H9 (cell line): ENCODE data around the gene ST6GALNAC3. TPM values are rescaled to one million over a fixed set of nuclear protein-coding genes. Genes with fewer than 3 reads are reported as not detected.

Experiments used
- DNase-seq: peaks from one replicate; pipeline ENCODE4 v3.0.0-alpha.2; 2017
- H2AFZ ChIP-seq: one replicate; pipeline ENCODE4 v1.6.1; 2013; ENCODE audit warnings: mild to moderate bottlenecking, low read length, control low read depth, moderate library complexity
- H2AK5ac ChIP-seq: 2 replicates; pipeline ENCODE4 v1.6.1; 2013; ENCODE audit warnings: low read length, control low read depth, mixed read lengths; ENCODE audit not compliant: insufficient read length
- H2BK120ac ChIP-seq: one replicate; pipeline ENCODE4 v1.6.1; 2013; ENCODE audit warnings: low read depth, mild to moderate bottlenecking, low read length, control low read depth, inconsistent platforms; ENCODE audit not compliant: poor library complexity, severe bottlenecking
- H2BK12ac ChIP-seq: 2 replicates; pipeline ENCODE4 v1.6.1; 2013; ENCODE audit warnings: low read length, control low read depth, mixed read lengths, low read depth; ENCODE audit not compliant: insufficient read length
- H2BK15ac ChIP-seq: 2 replicates; pipeline ENCODE4 v1.6.1; 2013; ENCODE audit warnings: low read depth, low read length, control low read depth
- H2BK20ac ChIP-seq: one replicate; pipeline ENCODE4 v1.6.1; 2013; ENCODE audit warnings: low read depth, mild to moderate bottlenecking, low read length, control low read depth, inconsistent platforms; ENCODE audit not compliant: poor library complexity, severe bottlenecking
- H2BK5ac ChIP-seq: 2 replicates; pipeline ENCODE4 v1.6.1; 2013; ENCODE audit warnings: low read length, control low read depth, mixed read lengths; ENCODE audit not compliant: insufficient read length
- H3K14ac ChIP-seq: 2 replicates; pipeline ENCODE4 v1.6.1; 2013; ENCODE audit warnings: low read length, control low read depth; ENCODE audit not compliant: insufficient read depth
- H3K18ac ChIP-seq: 2 replicates; pipeline ENCODE4 v1.6.1; 2013; ENCODE audit warnings: low read depth, mild to moderate bottlenecking, mixed read lengths, low read length, control low read depth; ENCODE audit not compliant: insufficient read length
- H3K23ac ChIP-seq: 2 replicates; pipeline ENCODE4 v1.6.1; 2013; ENCODE audit warnings: low read length, control low read depth, mixed read lengths, low read depth; ENCODE audit not compliant: insufficient read length
- H3K23me2 ChIP-seq: 2 replicates; pipeline ENCODE4 v1.6.1; 2013; ENCODE audit warnings: low read depth, mild to moderate bottlenecking, mixed read lengths, low read length, control low read depth; ENCODE audit not compliant: insufficient read length, poor library complexity, severe bottlenecking
- H3K27ac ChIP-seq: 2 replicates; pipeline ENCODE4 v1.5.1; 2013; ENCODE audit warnings: low read length, control low read depth, mixed read lengths, low read depth; ENCODE audit not compliant: insufficient read length
- H3K27me3 ChIP-seq: 2 replicates; pipeline ENCODE4 v1.6.1; 2013; ENCODE audit warnings: low read length, control low read depth, inconsistent platforms; ENCODE audit not compliant: insufficient read depth
- H3K4ac ChIP-seq: 2 replicates; pipeline ENCODE4 v1.6.1; 2013; ENCODE audit warnings: low read depth, mild to moderate bottlenecking, control low read depth, inconsistent platforms, low read length, moderate library complexity
- H3K4me1 ChIP-seq: 2 replicates; pipeline ENCODE4 v1.6.1; 2013; ENCODE audit warnings: low read length, control low read depth, inconsistent platforms; ENCODE audit not compliant: insufficient read depth
- H3K4me2 ChIP-seq: 2 replicates; pipeline ENCODE4 v1.6.1; 2013; ENCODE audit warnings: low read length, control low read depth, mixed read lengths; ENCODE audit not compliant: insufficient read length, insufficient read depth
- H3K56ac ChIP-seq: 2 replicates; pipeline ENCODE4 v1.6.1; 2013; ENCODE audit warnings: low read depth, mild to moderate bottlenecking, mixed read lengths, low read length, control low read depth; ENCODE audit not compliant: insufficient read length
- H3K79me1 ChIP-seq: 2 replicates; pipeline ENCODE4 v1.6.1; 2013; ENCODE audit warnings: low read depth, mild to moderate bottlenecking, moderate library complexity, low read length, control low read depth, inconsistent platforms; ENCODE audit not compliant: insufficient read depth, poor library complexity, severe bottlenecking
- H3K79me2 ChIP-seq: 2 replicates; pipeline ENCODE4 v1.6.1; 2013; ENCODE audit warnings: low read length, control low read depth, inconsistent platforms; ENCODE audit not compliant: insufficient read depth
- H3K9ac ChIP-seq: 2 replicates; pipeline ENCODE4 v1.6.1; 2013; ENCODE audit warnings: low read length, control low read depth, mixed read lengths; ENCODE audit not compliant: insufficient read length; ENCODE audit errors: extremely low read depth
- H3K9me3 ChIP-seq: one replicate; pipeline ENCODE4 v1.6.1; 2013; ENCODE audit warnings: low read depth, low read length, inconsistent platforms; ENCODE audit not compliant: control insufficient read depth
- H3T11ph ChIP-seq: one replicate; pipeline ENCODE4 v1.6.1; 2013; ENCODE audit warnings: mild to moderate bottlenecking, low read length, control low read depth, inconsistent platforms
- H4K20me1 ChIP-seq: one replicate; pipeline ENCODE4 v1.6.1; 2013; ENCODE audit not compliant: control insufficient read depth, insufficient read length, insufficient read depth
- H4K5ac ChIP-seq: 2 replicates; pipeline ENCODE4 v1.6.1; 2013; ENCODE audit warnings: low read depth, mild to moderate bottlenecking, mixed read lengths, low read length, control low read depth; ENCODE audit not compliant: insufficient read length
- H4K8ac ChIP-seq: replicated peaks from 2 replicates; pipeline ENCODE4 v1.6.1; 2013; ENCODE audit warnings: low read length, control low read depth, mixed read lengths, low read depth; ENCODE audit not compliant: insufficient read length
- H4K91ac ChIP-seq: 2 replicates; pipeline ENCODE4 v1.6.1; 2013; ENCODE audit warnings: low read depth, mild to moderate bottlenecking, moderate library complexity, mixed read lengths, low read length, control low read depth; ENCODE audit not compliant: insufficient read length
- H3K27ac Mint-ChIP-seq, 3 experiments: 2 replicates in 2 of 3; 3 replicates in 1 of 3; pipeline ENCODE4 v1.8.0; 2020 to 2021; ENCODE audit warnings: mixed read lengths in 3 of 3, mild to moderate bottlenecking in 1 of 3, moderate library complexity in 1 of 3
- H3K27me3 Mint-ChIP-seq: 2 replicates; pipeline ENCODE4 v1.8.0; 2021; ENCODE audit warnings: low read depth, mild to moderate bottlenecking, moderate library complexity, mixed read lengths
- H3K36me3 Mint-ChIP-seq, 3 experiments: 2 replicates in 2 of 3; 3 replicates in 1 of 3; pipeline ENCODE4 v1.8.0; 2020 to 2021; ENCODE audit warnings: low read depth in 3 of 3, mixed read lengths in 3 of 3; ENCODE audit not compliant: insufficient read depth in 1 of 3
- H3K4me1 Mint-ChIP-seq, 2 experiments: 2 replicates each; pipeline ENCODE4 v1.8.0; 2020; ENCODE audit warnings: mixed read lengths in 2 of 2
- H3K4me3 Mint-ChIP-seq, 2 experiments: 2 replicates in 1 of 2; 3 replicates in 1 of 2; pipeline ENCODE4 v1.8.0; 2020 to 2021; ENCODE audit warnings: mild to moderate bottlenecking in 2 of 2, mixed read lengths in 2 of 2, moderate library complexity in 1 of 2
- H3K9me3 Mint-ChIP-seq, 2 experiments: 2 replicates in 1 of 2; 3 replicates in 1 of 2; pipeline ENCODE4 v1.8.0; 2020; ENCODE audit warnings: mild to moderate bottlenecking in 2 of 2, mixed read lengths in 2 of 2, moderate library complexity in 1 of 2
- CTCF ChIP-seq: fragments of 200-600 bp; sonication (generic); conservative IDR thresholded peaks from 3 replicates; pipeline ENCODE4 v1.8.0; 2021; ENCODE audit warnings: antibody characterized with exemption, mild to moderate bottlenecking
- WGBS: extraction: QIAGEN DNeasy Blood & Tissue Kit; methylation state at CpG from one replicate; pipeline ENCODE4 v1.1.7; 2013; ENCODE audit warnings: missing lambda C conversion rate, low lambda C conversion rate, mixed read lengths; ENCODE audit not compliant: insufficient read length; ENCODE audit errors: extremely low coverage; 5-methylcytosine and 5-hydroxymethylcytosine counted together
- total RNA-seq: library from RNA; stranded (reverse); gene quantifications from 2 replicates; pipeline ENCODE4 v1.2.1, GENCODE V29; 2021

The ST6GALNAC3 gene
- total RNA-seq, 1 experiment from 2014 or later, result 11.2 TPM

DNA sequence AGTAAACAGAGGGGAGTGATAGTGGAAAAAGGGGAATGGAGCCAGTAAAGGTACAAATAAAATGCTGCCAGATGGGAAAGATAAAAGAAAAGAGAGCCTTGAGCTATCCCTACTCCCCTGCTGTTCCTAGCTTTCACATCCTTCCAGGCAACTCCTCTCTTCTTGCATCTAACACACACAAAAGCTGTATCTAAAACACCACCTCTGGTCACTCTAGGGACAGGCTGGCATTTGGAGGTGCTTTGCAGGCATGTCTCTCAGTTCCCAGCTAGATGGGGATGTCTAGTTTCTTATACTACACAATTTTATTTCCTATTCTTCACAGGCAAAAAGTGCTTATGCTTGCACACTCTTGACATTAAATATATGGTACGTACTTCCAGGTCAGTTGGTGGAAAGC lies 607.6 kb downstream of the ST6GALNAC3 start:
- no peak overlapping the region for H3T11ph ChIP-seq
- no peak overlapping the region for H2BK5ac ChIP-seq
- WGBS, result no CpG with 5 or more reads among the region's 1 CpG
- H3K56ac ChIP-seq, result no peak overlapping the region
- H3K27ac ChIP-seq, result no peak overlapping the region
- H2AFZ ChIP-seq, result no peak overlapping the region
- no peaks in the 10 kb centered on the region for H4K20me1 ChIP-seq
- Mint-ChIP-seq H3K4me3 (no peak overlapping the region), H3K4me1 (no peaks in the 10 kb centered on the region; a peak in 1 of 4 replicates), H3K36me3 (no peaks in the 10 kb centered on the region), H3K9me3 (no peaks in the 10 kb centered on the region), H3K27me3 (no peaks in the 10 kb centered on the region), H3K27ac (no peak overlapping the region)
- H3K79me2 ChIP-seq, result no peaks in the 10 kb centered on the region
- H3K9me3 ChIP-seq, result no peaks in the 10 kb centered on the region
- no peak overlapping the region for H2BK15ac ChIP-seq
- no peaks in the 10 kb centered on the region for H3K23me2 ChIP-seq
- H3K14ac ChIP-seq, result no peak overlapping the region
- no peak overlapping the region for H2BK20ac ChIP-seq
- H3K79me1 ChIP-seq, result no peaks in the 10 kb centered on the region
- no peak overlapping the region for H4K5ac ChIP-seq
- no peak overlapping the region for H2BK120ac ChIP-seq
- no peak overlapping the region for H4K8ac ChIP-seq
- TF ChIP-seq CTCF, result no peak; the same call in 2 of the 3 replicates
- H2AK5ac ChIP-seq, result no peak overlapping the region
- H3K18ac ChIP-seq, result no peak overlapping the region
- H3K27me3 ChIP-seq, result no peaks in the 10 kb centered on the region
- no peak overlapping the region for H3K9ac ChIP-seq
- H3K23ac ChIP-seq, result no peak overlapping the region
- no peaks in the 10 kb centered on the region for H3K4me1 ChIP-seq
- H3K4ac ChIP-seq, result no peak overlapping the region
- DNase-seq, result no peak
- H3K4me2 ChIP-seq, result no peak overlapping the region
- H4K91ac ChIP-seq, result no peak overlapping the region
- H2BK12ac ChIP-seq, result no peak overlapping the region

Other genes with a start within 250 kb of the ST6GALNAC3 start
- not detected in 2 replicates for gene ASB17, start 142.3 kb upstream of the ST6GALNAC3 start, total RNA-seq